GM19324 (cell line): ENCODE data around the gene MYCN.
"Not testable (repeated sequence)": the region's sequence is repeated elsewhere in the genome, so short reads cannot be mapped to it uniquely, and the experiment has no call there.

Source experiments
- ATAC-seq: cut with Tn5 transposase; IDR thresholded peaks from one replicate; pipeline ENCODE4 v1.9.1; 2021; ENCODE audit warnings: mild to moderate bottlenecking, moderate library complexity; ENCODE audit not compliant: unreplicated experiment, low FRiP score

The MYCN gene

DNA sequence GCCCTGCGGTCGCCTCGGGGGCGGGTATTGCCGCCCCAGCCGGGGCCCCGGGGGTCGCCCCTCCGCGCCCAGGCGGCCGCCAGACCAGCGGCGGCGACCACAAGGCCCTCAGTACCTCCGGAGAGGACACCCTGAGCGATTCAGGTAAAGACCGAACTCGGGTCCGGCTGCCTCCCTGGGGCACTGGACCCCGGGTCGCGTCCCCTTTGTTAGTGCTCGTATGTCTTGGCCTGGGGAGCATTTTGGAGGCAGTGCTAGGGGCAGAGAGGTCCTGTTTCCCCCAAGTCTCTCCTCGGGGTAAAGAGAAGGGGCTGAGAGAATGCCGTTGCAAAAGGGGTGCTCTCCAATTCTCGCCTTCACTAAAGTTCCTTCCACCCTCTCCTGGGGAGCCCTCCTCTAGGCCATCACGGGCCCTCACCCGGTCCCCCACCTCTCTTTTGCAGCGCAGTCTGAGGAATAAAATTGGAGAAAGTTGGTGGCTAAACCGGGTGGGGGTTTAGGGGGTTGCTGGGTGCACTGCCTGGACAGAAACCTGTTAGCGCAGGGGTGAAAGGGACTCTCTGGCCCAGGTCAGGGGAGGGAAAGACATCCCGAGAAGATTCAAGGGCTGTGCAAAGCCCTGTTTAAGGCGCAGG, 2.5 kb downstream of the MYCN start:
- ATAC-seq: no peak

DNA sequence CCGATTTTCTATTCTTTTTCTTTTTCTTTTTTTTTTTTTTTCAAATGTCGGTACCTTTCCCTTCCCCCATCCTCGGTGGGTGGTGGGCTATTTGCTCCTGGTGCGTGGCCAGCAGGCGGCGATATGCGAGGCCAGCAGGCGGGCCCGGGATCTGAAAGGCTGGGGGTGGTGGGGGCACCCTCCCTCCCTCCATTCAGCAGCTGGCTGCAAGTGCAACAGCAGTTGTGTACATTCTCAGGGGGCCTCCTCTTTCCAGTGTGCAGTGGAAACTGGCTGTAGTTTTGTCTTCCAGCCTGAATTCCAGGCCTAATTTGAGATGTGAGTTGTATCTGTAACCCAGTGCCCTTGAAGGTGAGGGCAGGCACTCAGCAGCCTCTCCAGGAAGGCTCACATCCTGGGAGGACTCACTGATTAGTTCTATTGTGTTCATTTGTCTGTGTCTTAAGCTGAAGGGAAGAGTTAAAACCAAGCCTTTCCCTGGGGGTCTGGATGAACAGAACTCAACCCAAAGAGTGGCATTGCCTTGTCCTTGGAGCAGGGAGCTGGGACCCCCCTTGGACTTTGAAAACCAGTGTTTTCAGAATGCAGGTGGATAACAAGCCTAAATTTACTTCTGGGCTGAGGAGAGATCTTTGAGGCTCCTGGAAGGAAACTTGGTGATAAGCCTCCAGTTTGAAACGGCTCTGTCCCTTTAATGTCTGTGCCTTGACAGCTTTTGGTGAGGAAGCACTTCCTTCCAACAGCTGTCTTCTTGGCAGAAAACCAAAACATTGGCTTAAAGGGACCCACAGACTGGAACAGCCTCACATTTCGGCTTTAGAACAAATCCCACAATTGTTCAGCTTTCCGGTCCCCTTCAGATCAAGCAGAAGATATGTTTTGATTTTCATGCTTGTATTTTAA, 3.3 kb downstream of the MYCN start:
- no peak for ATAC-seq

DNA sequence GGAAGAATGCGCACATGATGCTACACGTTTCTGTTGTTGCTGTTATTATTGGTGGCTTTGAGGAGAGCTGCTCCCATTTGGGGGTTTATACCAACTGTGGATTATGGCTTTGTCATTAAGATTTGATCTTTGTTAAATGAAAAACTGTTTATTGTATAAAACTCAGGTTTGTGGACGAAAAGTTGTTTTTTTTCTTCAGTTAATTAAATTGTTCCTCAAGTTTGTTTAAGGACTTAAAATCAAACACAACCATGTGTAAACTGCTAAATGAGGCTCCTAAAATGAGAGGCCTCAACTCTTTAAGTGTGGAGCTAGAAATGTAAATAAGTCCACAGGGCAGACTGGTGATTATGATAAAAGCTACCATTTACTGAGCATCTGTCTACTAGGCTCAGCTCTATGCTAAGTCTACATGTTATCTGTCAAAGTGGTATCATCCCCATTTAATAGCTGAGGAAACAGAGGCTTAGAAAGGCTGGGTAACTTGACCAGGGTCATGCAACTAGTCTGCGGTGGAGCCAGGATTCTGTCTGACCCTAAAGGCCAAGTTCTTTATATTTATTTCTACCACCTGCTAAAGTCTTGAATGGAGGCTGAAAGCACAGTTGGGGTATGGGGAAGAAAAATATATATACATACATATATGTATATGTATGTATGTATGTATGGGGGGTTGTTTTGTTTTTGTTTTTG, 4.1 kb downstream of the MYCN start:
- no peak for ATAC-seq

- ATAC-seq: no peak
These were observed 5.8 kb downstream of the MYCN start for GRCh38 chr2:15945909-15946705.

DNA sequence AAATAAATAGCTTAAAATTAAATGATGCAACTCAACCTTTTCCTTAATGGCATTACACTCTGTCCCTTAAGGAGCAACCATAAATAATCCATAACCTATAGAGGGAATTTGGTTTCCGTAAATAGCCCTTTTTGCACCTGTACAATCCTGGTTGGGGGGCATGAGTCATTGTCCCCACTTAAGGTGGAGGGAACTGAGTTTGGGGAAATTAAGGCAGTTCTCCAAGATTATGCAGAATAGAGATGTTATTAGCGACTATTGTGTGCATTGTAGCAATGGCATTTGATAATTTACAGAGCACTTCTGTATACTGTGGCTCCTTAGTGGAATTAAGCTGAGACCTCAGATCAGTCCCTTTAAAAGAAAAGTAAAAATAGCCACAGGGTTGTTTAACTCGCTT, 6.6 kb downstream of the MYCN start:
- ATAC-seq: no peak

DNA sequence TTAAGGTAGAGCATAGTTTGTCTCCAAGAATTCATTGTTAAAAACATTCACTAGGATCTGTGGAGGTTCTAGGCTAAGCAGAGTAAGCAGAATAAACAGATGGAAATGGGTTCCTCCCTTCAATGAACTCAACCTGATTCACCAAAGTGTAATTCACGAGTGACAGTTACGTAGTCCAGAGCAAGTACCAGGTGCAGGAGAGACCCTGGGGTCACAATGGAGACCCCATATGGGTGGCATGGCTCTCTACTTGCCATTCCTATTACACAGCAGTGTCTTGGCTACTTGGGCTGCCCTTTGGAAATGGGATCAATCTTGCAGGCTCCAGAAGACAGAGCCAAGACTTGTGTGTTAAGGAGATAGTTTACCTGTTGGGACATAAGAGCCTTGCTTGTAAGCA, 7.1 kb downstream of the MYCN start:
- no peak for ATAC-seq

GRCh38 chr2:15948704-15948957, 8.3 kb downstream of the MYCN start:
- no peak for ATAC-seq

- no peak for ATAC-seq
These were observed 8.8 kb downstream of the MYCN start for GRCh38 chr2:15949126-15949525.

- ATAC-seq: no peak
These were observed 9.2 kb downstream of the MYCN start for GRCh38 chr2:15949551-15949950.

DNA sequence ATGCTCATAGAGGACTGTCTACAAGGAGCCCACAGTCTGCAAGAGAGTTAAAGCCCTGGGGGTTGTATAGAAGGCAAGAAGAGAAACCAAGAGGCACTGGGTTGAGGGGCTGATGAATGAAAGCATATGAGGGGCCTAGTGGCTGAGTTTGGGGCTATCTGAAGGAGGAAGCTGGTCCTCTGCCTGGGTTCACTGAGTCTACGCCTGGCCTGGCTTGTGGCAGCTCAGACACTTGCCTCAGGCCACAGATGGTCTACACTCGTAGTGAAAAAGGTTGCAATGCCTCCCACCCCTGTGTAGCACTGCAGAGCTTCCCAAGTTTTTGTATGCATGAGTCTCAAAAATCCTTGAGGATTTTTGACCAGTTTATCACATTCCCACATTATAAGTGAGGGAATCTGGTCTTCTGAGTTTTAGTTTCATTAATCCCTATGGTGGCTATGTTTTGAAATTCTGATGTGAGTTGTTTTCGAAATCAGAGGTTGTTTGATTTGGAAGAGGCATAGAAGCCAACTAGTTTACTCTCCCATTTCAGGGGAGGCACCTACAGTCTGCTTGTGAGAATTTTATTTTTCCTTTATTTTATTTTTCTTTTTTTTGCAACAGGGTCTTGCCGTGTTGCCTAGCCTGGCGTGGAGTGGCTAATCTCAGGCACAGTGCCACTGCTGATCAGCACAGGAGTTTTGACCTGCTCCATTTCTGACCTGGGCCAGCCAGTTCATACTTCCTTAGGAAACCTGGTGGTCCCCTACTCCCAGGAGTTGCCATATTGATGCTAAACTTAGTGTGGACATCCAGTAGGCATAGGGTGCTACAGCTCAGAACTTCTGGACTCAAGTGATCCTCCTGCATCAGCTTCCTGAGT, 10.0 kb downstream of the MYCN start:
- no peak for ATAC-seq

GRCh38 chr2:15951936-15952335, 11.6 kb downstream of the MYCN start:
- not testable (repeated sequence) for ATAC-seq

GRCh38 chr2:15952451-15953146, 12.2 kb downstream of the MYCN start:
- ATAC-seq: no peak

GRCh38 chr2:15953147-15953630, 12.8 kb downstream of the MYCN start:
- ATAC-seq: no peak

- no peak for ATAC-seq
These were observed 13.7 kb downstream of the MYCN start for GRCh38 chr2:15953891-15954680.

DNA sequence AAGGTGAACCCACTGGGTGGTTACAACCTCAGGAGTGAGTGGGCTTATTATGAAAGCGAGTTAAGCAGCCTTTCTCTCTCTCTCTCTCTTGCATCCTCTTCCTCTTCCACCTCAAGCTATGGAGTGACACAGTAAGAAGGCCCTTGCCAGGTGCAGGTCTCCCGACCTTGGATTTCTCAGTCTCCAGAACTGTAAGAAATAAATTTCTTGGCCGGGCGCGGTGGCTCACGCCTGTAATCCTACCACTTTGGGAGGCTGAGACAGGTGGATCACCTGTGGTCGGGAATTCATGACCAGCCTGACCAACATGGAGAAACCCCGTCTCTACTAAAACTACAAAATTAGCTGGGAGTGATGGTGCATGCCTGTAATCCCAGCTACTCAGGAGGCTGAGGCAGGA, 14.4 kb downstream of the MYCN start:
- ATAC-seq: no peak

DNA sequence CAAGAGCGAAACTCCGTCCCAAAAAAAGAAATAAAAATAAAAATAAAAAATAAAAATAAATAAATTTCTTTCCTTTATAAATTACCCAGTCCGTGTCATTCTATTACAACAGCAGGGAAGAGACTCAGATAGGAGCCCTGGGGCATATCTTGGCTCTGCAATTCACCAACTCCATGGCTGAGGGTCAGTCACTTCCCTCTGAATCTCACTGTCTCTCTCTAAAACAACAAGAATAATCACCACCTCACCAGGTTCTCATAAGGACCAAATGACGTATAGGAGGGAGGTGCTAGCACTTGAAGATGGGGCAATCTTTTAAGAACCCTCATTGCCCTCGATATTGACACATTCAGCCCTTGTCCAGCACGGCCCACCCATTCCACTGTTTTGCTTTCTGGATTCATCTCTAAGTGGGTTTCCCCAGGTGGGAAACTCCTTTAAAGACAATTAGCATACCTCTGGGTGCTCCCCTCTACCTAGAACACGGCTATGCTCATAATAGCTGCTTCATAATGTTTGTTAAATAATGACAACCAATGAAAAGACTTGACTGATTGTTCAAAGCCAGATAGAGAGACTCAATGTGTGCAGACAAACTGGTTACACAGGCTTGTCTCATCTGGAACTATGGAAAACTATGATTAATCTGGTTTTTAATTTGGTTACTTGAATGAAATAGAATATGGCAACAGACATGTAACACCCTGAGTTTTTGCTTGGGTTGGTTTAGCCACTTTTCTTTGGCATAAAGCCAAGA, 15.1 kb downstream of the MYCN start:
- ATAC-seq: no peak

DNA sequence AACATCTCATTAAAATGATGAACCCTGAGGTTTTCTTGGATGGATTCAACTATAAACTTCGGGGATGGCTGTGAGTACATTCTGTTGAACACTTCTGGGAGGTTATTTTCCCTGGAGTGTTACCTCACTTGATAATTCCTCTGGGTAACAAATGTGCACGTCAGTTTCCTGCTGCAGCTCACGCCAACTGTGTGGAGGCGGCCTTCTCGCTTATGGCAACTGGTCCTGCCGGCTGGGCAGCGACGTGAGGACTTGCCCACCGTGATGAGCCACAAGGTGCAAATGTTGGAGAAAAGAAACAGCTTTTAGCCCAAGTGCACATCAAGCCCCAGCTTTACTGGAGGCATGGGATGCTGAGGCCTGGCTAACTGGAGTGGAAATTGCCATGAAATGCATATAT, 15.9 kb downstream of the MYCN start:
- ATAC-seq: no peak
